Measurements from ENCODE around the gene TXNDC16. TPM values are rescaled to one million over a fixed set of nuclear protein-coding genes. Genes with fewer than 3 reads are reported as not detected.

TXNDC16 gene
- total and polyA plus RNA-seq, 2 donors (not counting 3 experiments of a cell fraction or from before 2014, with no cell fraction given): 2.3 to 4.5 TPM

GRCh38 chr14:52531481-52531880, 20.8 kb downstream of the TXNDC16 start:
- Histone ChIP-seq H3K9me1 (replicated peaks; ENCODE audit: control insufficient read depth, extremely low read depth, insufficient read depth, low read length) (no peaks in the 10 kb centered on the region), H3K36me3 (ENCODE audit: control insufficient read depth in 2 of 2, extremely low read depth in 1 of 2, insufficient read depth in 2 of 2, low read length in 2 of 2) (no peaks in the 10 kb centered on the region), H3K4me3 (replicated peaks in 1 of 3; ENCODE audit: insufficient read depth in 1 of 3, low read depth in 1 of 3, low read length in 3 of 3) (no peak overlapping the region), H2AFZ (ENCODE audit: low read depth, low read length) (no peak overlapping the region), H4K20me1 (replicated peaks; ENCODE audit: control insufficient read depth, extremely low read depth, insufficient read depth, low read length) (no peaks in the 10 kb centered on the region), H3K9ac (replicated peaks; ENCODE audit: extremely low read depth, insufficient read depth, low read length) (no peak overlapping the region), H3K4me1 (ENCODE audit: control insufficient read depth, extremely low read depth, insufficient read depth, low read length) (no peaks in the 10 kb centered on the region), H3K9me3 (replicated peaks; ENCODE audit: control insufficient read depth, insufficient read depth, low read length) (no peaks in the 10 kb centered on the region), H3K4me2 (ENCODE audit: insufficient read depth, low read length) (no peak overlapping the region), H3K79me2 (ENCODE audit: control insufficient read depth, insufficient read depth, low read length) (no peaks in the 10 kb centered on the region), H3K27ac (ENCODE audit: insufficient read depth, low read depth, low read length) (no peak overlapping the region), H3K27me3 (ENCODE audit: control insufficient read depth in 2 of 2, insufficient read depth in 2 of 2, low read length in 2 of 2) (no peaks in the 10 kb centered on the region)
- BruUV-seq (replicated peaks): no TSS peak
- DNase-seq (ENCODE audit: low read depth, low spot score) (no peak), FAIRE-seq (no peak)
- dilution Hi-C loops (cut with MboI; ENCODE audit: extremely low pct_ligation_motif_present, low sequenced_read_pairs): no loop called here
- intact Hi-C loops (cut with micrococcal nuclease): no loop called here
- TF ChIP-seq POLR2AphosphoS5 (IDR thresholded peaks at IDR 0.05; ENCODE audit: insufficient read depth, low read depth, low read length): no peak
- TF ChIP-seq GATA2 (IDR thresholded peaks at IDR 0.05; ENCODE audit: insufficient read depth, insufficient read length, low read depth, low read length): no peak
- no peak for TF ChIP-seq EZH2 (IDR thresholded peaks at IDR 0.05; ENCODE audit: borderline replicate concordance, low read depth, low read length, severe bottlenecking)
- no peak for TF ChIP-seq JUN (IDR thresholded peaks at IDR 0.05; ENCODE audit: borderline replicate concordance, insufficient read depth, insufficient read length, low read depth)
- no peak for TF ChIP-seq MYC (IDR thresholded peaks at IDR 0.05; ENCODE audit: low read depth, low read length)
- no peak for TF ChIP-seq FOS (IDR thresholded peaks at IDR 0.05; ENCODE audit: borderline replicate concordance, insufficient read depth, low read length)
- TF ChIP-seq MAX (IDR thresholded peaks at IDR 0.05; ENCODE audit: insufficient read depth, insufficient read length): no peak
- TF ChIP-seq POLR2A (IDR thresholded peaks at IDR 0.05; ENCODE audit: low read depth, low read length): no peak
- no peak for TF ChIP-seq CTCF (IDR thresholded peaks at IDR 0.05; ENCODE audit: extremely low read depth in 1 of 2, insufficient read depth in 1 of 2, low read depth in 1 of 2, low read length in 2 of 2)
- ChIA-PET CTCF (no interaction called here), POLR2A (no interaction called here)
